GM23248 (cell line): ENCODE measurements around the gene MAP1A. TPM values are rescaled to one million over a fixed set of nuclear protein-coding genes. Genes with fewer than 3 reads are reported as not detected.

ENCODE experiments used
- DNase-seq: peaks from one replicate; pipeline ENCODE4 v3.0.0-alpha.2; 2015
- H2AFZ ChIP-seq: fragments of 200-600 bp; sonication (generic); 2 replicates; pipeline ENCODE4 v1.6.1; 2016; ENCODE audit warnings: antibody characterized with exemption
- H3F3A ChIP-seq: fragments of 200-600 bp; sonication (generic); 2 replicates; pipeline ENCODE4 v1.6.1; 2016; ENCODE audit warnings: mild to moderate bottlenecking, antibody characterized with exemption, mixed run types; ENCODE audit not compliant: insufficient read depth
- H3K27ac ChIP-seq: fragments of 200-600 bp; sonication (generic); 2 replicates; pipeline ENCODE4 v1.5.1; 2016; ENCODE audit warnings: mild to moderate bottlenecking
- H3K27me3 ChIP-seq: fragments of 200-600 bp; sonication (generic); replicated peaks from 2 replicates; pipeline ENCODE4 v1.6.1; 2016; ENCODE audit warnings: mild to moderate bottlenecking; ENCODE audit not compliant: insufficient read depth
- H3K36me3 ChIP-seq: fragments of 200-600 bp; sonication (generic); 2 replicates; pipeline ENCODE4 v1.6.1; 2016; ENCODE audit warnings: low read depth, mild to moderate bottlenecking
- H3K4me1 ChIP-seq: fragments of 200-600 bp; sonication (generic); 2 replicates; pipeline ENCODE4 v1.6.1; 2016; ENCODE audit warnings: mild to moderate bottlenecking; ENCODE audit not compliant: insufficient read depth
- H3K4me2 ChIP-seq: fragments of 200-600 bp; sonication (generic); one replicate; pipeline ENCODE4 v1.6.1; 2016; ENCODE audit warnings: mild to moderate bottlenecking; ENCODE audit not compliant: unreplicated experiment
- H3K4me3 ChIP-seq: fragments of 200-600 bp; sonication (generic); 2 replicates; pipeline ENCODE4 v1.5.1; 2016; ENCODE audit warnings: mild to moderate bottlenecking
- H3K79me2 ChIP-seq: fragments of 200-600 bp; sonication (generic); 2 replicates; pipeline ENCODE4 v1.6.1; 2016; ENCODE audit warnings: mild to moderate bottlenecking; ENCODE audit not compliant: insufficient read depth
- H3K9ac ChIP-seq: fragments of 200-600 bp; sonication (generic); 2 replicates; pipeline ENCODE4 v1.6.1; 2016; ENCODE audit warnings: mild to moderate bottlenecking
- H3K9me2 ChIP-seq: fragments of 200-600 bp; sonication (generic); 2 replicates; pipeline ENCODE4 v1.6.1; 2016; ENCODE audit warnings: mixed run types, mild to moderate bottlenecking, moderate library complexity; ENCODE audit not compliant: insufficient read depth
- H3K9me3 ChIP-seq: fragments of 200-600 bp; sonication (generic); one replicate; pipeline ENCODE4 v1.6.1; 2017; ENCODE audit warnings: low read depth
- H4K20me1 ChIP-seq: fragments of 200-600 bp; sonication (generic); 2 replicates; pipeline ENCODE4 v1.6.0; 2016; ENCODE audit not compliant: insufficient read depth
- EZH2 ChIP-seq: fragments of 200-600 bp; sonication (generic); IDR thresholded peaks from 2 replicates; pipeline ENCODE4 v1.6.1; 2018; ENCODE audit warnings: antibody characterized with exemption, mild to moderate bottlenecking; ENCODE audit not compliant: insufficient read depth, poor library complexity, severe bottlenecking
- EZH2phosphoT487 ChIP-seq: fragments of 200-600 bp; sonication (generic); IDR thresholded peaks from 2 replicates; pipeline ENCODE4 v1.6.1; 2018; ENCODE audit warnings: antibody characterized with exemption, moderate library complexity, mild to moderate bottlenecking, low read depth; ENCODE audit not compliant: insufficient read depth
- WGBS, 2 experiments: methylation state at CpG; one replicate each; pipeline ENCODE4 v1.1.6; 2015 to 2017; ENCODE audit warnings: low lambda C conversion rate in 2 of 2, low coverage in 1 of 2; ENCODE audit errors: missing lambda C conversion rate in 2 of 2; 5-methylcytosine and 5-hydroxymethylcytosine counted together
- in situ Hi-C: fragments of 300-500 bp; cut with MboI; formaldehyde crosslinking; loops from 2 replicates; pipeline ENCODE4 v1.15.0; 2020
- polyA plus RNA-seq: library from polyadenylated mRNA; unstranded; fragments of >200 nt; fragmentation: Nextera tagmentation; extraction: Ambion mirVana; gene quantifications from 2 replicates; pipeline ENCODE4 v1.2.1, GENCODE V29; 2016
- total RNA-seq: library from RNA; depleted of rRNA; stranded (reverse); fragments of >200 nt; shearing (Covaris generic); gene quantifications from 2 replicates; pipeline ENCODE4 v1.2.3, GENCODE V29; 2014

MAP1A gene
- total and polyA plus RNA-seq, 2 experiments from 2014 or later: 30.3 to 61.9 TPM

DNA sequence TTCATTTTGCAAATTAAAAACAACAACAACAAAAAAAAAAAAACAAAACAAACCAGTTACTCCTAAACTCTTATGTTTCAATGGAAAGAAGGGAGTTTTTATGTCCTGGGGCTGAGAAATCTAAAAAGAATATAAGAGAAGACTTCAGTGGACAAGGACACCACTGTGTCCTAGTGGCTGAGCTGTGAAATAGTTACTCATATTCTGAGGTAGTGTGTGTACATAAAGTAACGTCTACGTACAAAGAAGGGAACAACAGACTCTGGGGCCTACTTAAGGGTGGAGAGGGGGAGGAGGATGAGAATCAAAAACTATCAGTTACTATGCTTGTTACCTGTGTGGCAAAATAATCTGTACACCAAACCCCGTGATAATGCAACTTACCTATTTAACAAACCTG lies 18.4 kb upstream of the MAP1A start:
- DNase-seq: no peak
- H3K9me2 ChIP-seq: no peaks in the 10 kb centered on the region
- 77 to 91% methylated on average over 3 of the region's 3 CpGs for WGBS, 2 experiments

DNA sequence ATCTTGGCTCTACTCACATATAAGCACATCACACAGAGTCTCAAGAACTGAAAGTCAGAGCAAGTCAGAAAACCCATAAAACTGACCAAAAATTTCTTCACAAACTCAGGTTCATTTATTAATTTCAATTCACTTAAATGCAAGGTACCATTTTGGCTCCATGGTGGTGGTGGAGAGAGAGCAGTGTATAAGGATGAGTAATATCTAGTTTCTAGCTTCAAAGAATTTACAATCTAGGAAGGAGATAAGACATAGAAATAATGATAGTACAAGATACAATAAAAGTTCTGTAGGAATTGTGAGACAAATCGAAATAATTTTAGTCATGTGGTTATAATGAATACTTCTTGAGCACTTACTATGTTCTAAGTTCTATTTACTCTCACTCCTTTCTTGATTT lies 17.8 kb upstream of the MAP1A start:
- in situ Hi-C loops: no loop called here

More for the DNA sequence above, 18.4 kb upstream of the MAP1A start:
- Histone ChIP-seq H4K20me1 (no peaks in the 10 kb centered on the region), H3K4me1 (no peaks in the 10 kb centered on the region), H3K79me2 (no peaks in the 10 kb centered on the region), H3K4me2 (no peak overlapping the region), H3K9me3 (no peaks in the 10 kb centered on the region), H3K27me3 (no peaks in the 10 kb centered on the region), H3K27ac (no peak overlapping the region), H3K9ac (no peak overlapping the region), H3K4me3 (no peak overlapping the region), H2AFZ (no peak overlapping the region), H3K36me3 (no peaks in the 10 kb centered on the region), H3F3A (no peaks in the 10 kb centered on the region)
- in situ Hi-C loops: no loop called here
- TF ChIP-seq EZH2phosphoT487: no peak
- TF ChIP-seq EZH2: no peak

DNA sequence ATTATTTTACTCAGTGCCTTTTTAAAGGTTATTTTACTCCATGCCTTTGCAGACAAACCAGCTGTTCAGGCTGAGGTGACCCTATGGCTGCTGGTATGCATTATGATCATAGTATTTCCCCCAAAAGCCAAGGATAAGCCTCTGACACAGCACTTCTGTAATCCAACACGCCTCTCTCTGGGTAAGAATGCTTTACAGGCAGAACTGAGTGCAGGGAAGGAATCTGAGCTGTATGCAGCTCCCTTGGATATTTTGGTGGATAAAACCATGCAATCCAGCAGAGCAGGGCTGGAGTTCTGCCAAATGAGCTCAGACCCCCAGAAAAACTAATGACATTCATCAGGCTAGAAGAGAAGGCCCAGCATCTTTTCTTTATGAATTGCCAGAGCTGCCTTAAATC lies 11.7 kb upstream of the MAP1A start:
- Histone ChIP-seq H3K9me3 (no peaks in the 10 kb centered on the region), H3K9me2 (no peaks in the 10 kb centered on the region), H3K27ac (peak overlapping the region; percentile 14; the same call in 1 of the 2 replicates), H3K4me3 (no peak overlapping the region), H3K79me2 (no peaks in the 10 kb centered on the region), H4K20me1 (no peaks in the 10 kb centered on the region), H3K4me2 (no peak overlapping the region), H3K36me3 (no peaks in the 10 kb centered on the region), H2AFZ (no peak overlapping the region), H3K4me1 (peaks cover 27% of the 10 kb centered on the region), H3K27me3 (no peaks in the 10 kb centered on the region), H3K9ac (no peak overlapping the region), H3F3A (peaks cover 12% of the 10 kb centered on the region)
- peak; percentile 59 for DNase-seq
- in situ Hi-C loops: no loop called here
- TF ChIP-seq EZH2: no peak
- TF ChIP-seq EZH2phosphoT487: no peak
- WGBS, 2 experiments: 46 to 60% methylated on average over 1 of the region's 1 CpG

More for the DNA sequence above, 17.8 kb upstream of the MAP1A start:
- Histone ChIP-seq H3K9ac (no peak overlapping the region), H3F3A (no peaks in the 10 kb centered on the region), H2AFZ (no peak overlapping the region), H3K4me1 (no peaks in the 10 kb centered on the region), H3K27ac (no peak overlapping the region), H3K79me2 (no peaks in the 10 kb centered on the region), H3K9me2 (no peaks in the 10 kb centered on the region), H4K20me1 (no peaks in the 10 kb centered on the region), H3K36me3 (no peaks in the 10 kb centered on the region), H3K4me2 (no peak overlapping the region), H3K9me3 (no peaks in the 10 kb centered on the region), H3K4me3 (no peak overlapping the region), H3K27me3 (no peaks in the 10 kb centered on the region)
- TF ChIP-seq EZH2: no peak
- DNase-seq: no peak
- 82 to 100% methylated on average over 1 of the region's 1 CpG for WGBS, 2 experiments

DNA sequence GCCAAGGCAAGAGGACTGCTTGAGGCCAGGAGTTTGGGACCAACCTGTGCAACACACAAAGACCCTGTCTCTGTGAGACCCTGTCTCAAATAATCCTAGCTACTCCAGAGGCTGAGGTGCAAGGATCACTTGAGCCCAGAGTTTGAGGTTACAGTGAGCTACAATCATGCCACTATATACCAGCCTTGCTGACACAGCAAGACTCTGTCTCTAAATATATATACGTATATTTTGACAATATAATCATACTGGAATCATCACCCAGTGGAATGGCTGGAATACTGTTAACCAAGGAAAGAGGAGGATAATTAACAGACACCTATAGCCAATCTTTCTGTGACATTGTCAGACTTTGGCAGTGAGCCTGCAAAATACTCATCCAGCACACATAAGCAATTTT lies 9.0 kb upstream of the MAP1A start:
- Histone ChIP-seq H3K9ac (peak overlapping the region; percentile 90), H3K79me2 (no peaks in the 10 kb centered on the region), H3K27ac (peak overlapping the region; percentile 93), H3K4me2 (no peak overlapping the region), H3K9me3 (no peaks in the 10 kb centered on the region), H3K4me1 (peaks cover 35% of the 10 kb centered on the region), H4K20me1 (no peaks in the 10 kb centered on the region), H3F3A (peaks cover 18% of the 10 kb centered on the region), H2AFZ (no peak overlapping the region), H3K27me3 (no peaks in the 10 kb centered on the region), H3K36me3 (no peaks in the 10 kb centered on the region), H3K9me2 (no peaks in the 10 kb centered on the region), H3K4me3 (no peak overlapping the region)
- in situ Hi-C loops: no loop called here
- WGBS, 2 experiments: 21 to 31% methylated on average over 1 of the region's 1 CpG
- no peak for TF ChIP-seq EZH2
- TF ChIP-seq EZH2phosphoT487: no peak
- no peak for DNase-seq
